Mucosa of rectum (tissue), 2 donors: ENCODE measurements around the gene ENOPH1.
"Not testable (repeated sequence)": the region's sequence is repeated elsewhere in the genome, so short reads cannot be mapped to it uniquely, and the experiment has no call there.

Experiments
- H3K27ac ChIP-seq, 2 donors: one replicate each; pipeline ENCODE4 v1.7.0; 2013; ENCODE audit warnings: inconsistent platforms in 2 of 2, low read depth in 2 of 2, low read length in 2 of 2
- H3K27me3 ChIP-seq, 2 donors: one replicate each; pipeline ENCODE4 v1.7.0; 2013; ENCODE audit warnings: low read length in 2 of 2; ENCODE audit not compliant: control insufficient read depth in 2 of 2, insufficient read depth in 2 of 2
- H3K36me3 ChIP-seq, 2 donors: one replicate each; pipeline ENCODE4 v1.7.0; 2013; ENCODE audit warnings: low read length in 2 of 2; ENCODE audit not compliant: control insufficient read depth in 2 of 2, insufficient read depth in 2 of 2
- H3K4me1 ChIP-seq, 2 donors: one replicate each; pipeline ENCODE4 v1.7.0; 2013; ENCODE audit warnings: low read length in 2 of 2, mild to moderate bottlenecking in 1 of 2; ENCODE audit not compliant: control insufficient read depth in 2 of 2, insufficient read depth in 2 of 2
- H3K4me3 ChIP-seq, 2 donors: one replicate each; pipeline ENCODE4 v1.7.0; 2013; ENCODE audit warnings: low read length in 2 of 2
- H3K9ac ChIP-seq, 2 donors: one replicate each; pipeline ENCODE4 v1.7.0; 2013; ENCODE audit warnings: low read length in 2 of 2, low read depth in 1 of 2, mild to moderate bottlenecking in 1 of 2
- H3K9me3 ChIP-seq, 2 donors: one replicate each; pipeline ENCODE4 v1.7.0; 2013; ENCODE audit warnings: low read length in 2 of 2; ENCODE audit not compliant: control insufficient read depth in 2 of 2
- donor health status: healthy.
- donor health status: Normal muscosa, but diverticular disease.

Gene ENOPH1

GRCh38 chr4:82463221-82463620, 32.8 kb downstream of the ENOPH1 start:
- H3K27ac ChIP-seq: no peak overlapping the region
- H3K36me3 ChIP-seq: peaks cover 3 to 20% of the 10 kb centered on the region in 2 donors
- H3K9me3 ChIP-seq: no peaks in the 10 kb centered on the region
- no peak overlapping the region for H3K4me3 ChIP-seq
- no peaks in the 10 kb centered on the region for H3K4me1 ChIP-seq
- no peaks in the 10 kb centered on the region for H3K27me3 ChIP-seq
- no peak overlapping the region for H3K9ac ChIP-seq

- Histone ChIP-seq H3K27me3 (no peaks in the 10 kb centered on the region), H3K27ac (no peak overlapping the region), H3K36me3 (no peaks in the 10 kb centered on the region), H3K9me3 (no peaks in the 10 kb centered on the region), H3K4me3 (no peak overlapping the region), H3K9ac (no peak overlapping the region), H3K4me1 (no peaks in the 10 kb centered on the region)
Measured at GRCh38 chr4:82467471-82467870, 37.1 kb downstream of the ENOPH1 start.

GRCh38 chr4:82469791-82470345, 39.5 kb downstream of the ENOPH1 start:
- no peak overlapping the region for H3K4me3 ChIP-seq
- H3K27ac ChIP-seq: no peak overlapping the region
- H3K9ac ChIP-seq: no peak overlapping the region

GRCh38 chr4:82473080-82473479, 42.7 kb downstream of the ENOPH1 start:
- H3K27ac ChIP-seq, H3K36me3 ChIP-seq, H3K4me3 ChIP-seq, H3K9me3 ChIP-seq, H3K27me3 ChIP-seq, H3K9ac ChIP-seq, H3K4me1 ChIP-seq: not testable (repeated sequence)

More at GRCh38 chr4:82469791-82470345, 39.5 kb downstream of the ENOPH1 start:
- Histone ChIP-seq H3K27me3 (no peaks in the 10 kb centered on the region), H3K36me3 (no peaks in the 10 kb centered on the region), H3K4me1 (no peaks in the 10 kb centered on the region), H3K9me3 (no peaks in the 10 kb centered on the region)

GRCh38 chr4:82473621-82474164, 43.3 kb downstream of the ENOPH1 start:
- Histone ChIP-seq H3K36me3 (no peaks in the 10 kb centered on the region), H3K9ac (no peak overlapping the region), H3K4me1 (no peaks in the 10 kb centered on the region), H3K27me3 (no peaks in the 10 kb centered on the region), H3K9me3 (no peaks in the 10 kb centered on the region), H3K27ac (no peak overlapping the region), H3K4me3 (no peak overlapping the region)

- H3K9me3 ChIP-seq, H3K4me3 ChIP-seq, H3K4me1 ChIP-seq, H3K27me3 ChIP-seq, H3K36me3 ChIP-seq, H3K9ac ChIP-seq, H3K27ac ChIP-seq: not testable (repeated sequence)
Measured at GRCh38 chr4:82475931-82476330, 45.5 kb downstream of the ENOPH1 start.

- H3K27me3 ChIP-seq, H3K36me3 ChIP-seq, H3K4me1 ChIP-seq, H3K4me3 ChIP-seq, H3K9ac ChIP-seq, H3K9me3 ChIP-seq, H3K27ac ChIP-seq: not testable (repeated sequence)
Measured at GRCh38 chr4:82477469-82477868, 47.1 kb downstream of the ENOPH1 start.

GRCh38 chr4:82479562-82479961, 49.2 kb downstream of the ENOPH1 start:
- no peak overlapping the region for H3K9ac ChIP-seq
- H3K9me3 ChIP-seq: no peaks in the 10 kb centered on the region
- no peak overlapping the region for H3K4me3 ChIP-seq
- H3K36me3 ChIP-seq: no peaks in the 10 kb centered on the region
- H3K27ac ChIP-seq: no peak overlapping the region
- H3K4me1 ChIP-seq: no peaks in the 10 kb centered on the region
- no peaks in the 10 kb centered on the region for H3K27me3 ChIP-seq

GRCh38 chr4:82480771-82481505, 50.5 kb downstream of the ENOPH1 start:
- H3K9me3 ChIP-seq: no peaks in the 10 kb centered on the region
- H3K36me3 ChIP-seq: no peaks in the 10 kb centered on the region
- no peaks in the 10 kb centered on the region for H3K27me3 ChIP-seq
- no peak overlapping the region for H3K9ac ChIP-seq
- no peaks in the 10 kb centered on the region for H3K4me1 ChIP-seq
- H3K27ac ChIP-seq: no peak overlapping the region
- no peak overlapping the region for H3K4me3 ChIP-seq

- H3K36me3 ChIP-seq: no peaks in the 10 kb centered on the region
- no peaks in the 10 kb centered on the region for H3K27me3 ChIP-seq
- H3K4me1 ChIP-seq: no peaks in the 10 kb centered on the region
- no peaks in the 10 kb centered on the region for H3K9me3 ChIP-seq
- H3K9ac ChIP-seq: no peak overlapping the region
- H3K4me3 ChIP-seq: no peak overlapping the region
- no peak overlapping the region for H3K27ac ChIP-seq
Measured at GRCh38 chr4:82481506-82481840, 51.1 kb downstream of the ENOPH1 start.
